Fibroblast of gingiva (primary cell): Measurements from ENCODE around the gene EPAS1.

Experiments used
- DNase-seq: peaks from one replicate; pipeline ENCODE4 v3.0.0-alpha.2; 2011; ENCODE audit warnings: low read depth

Gene EPAS1

DNA sequence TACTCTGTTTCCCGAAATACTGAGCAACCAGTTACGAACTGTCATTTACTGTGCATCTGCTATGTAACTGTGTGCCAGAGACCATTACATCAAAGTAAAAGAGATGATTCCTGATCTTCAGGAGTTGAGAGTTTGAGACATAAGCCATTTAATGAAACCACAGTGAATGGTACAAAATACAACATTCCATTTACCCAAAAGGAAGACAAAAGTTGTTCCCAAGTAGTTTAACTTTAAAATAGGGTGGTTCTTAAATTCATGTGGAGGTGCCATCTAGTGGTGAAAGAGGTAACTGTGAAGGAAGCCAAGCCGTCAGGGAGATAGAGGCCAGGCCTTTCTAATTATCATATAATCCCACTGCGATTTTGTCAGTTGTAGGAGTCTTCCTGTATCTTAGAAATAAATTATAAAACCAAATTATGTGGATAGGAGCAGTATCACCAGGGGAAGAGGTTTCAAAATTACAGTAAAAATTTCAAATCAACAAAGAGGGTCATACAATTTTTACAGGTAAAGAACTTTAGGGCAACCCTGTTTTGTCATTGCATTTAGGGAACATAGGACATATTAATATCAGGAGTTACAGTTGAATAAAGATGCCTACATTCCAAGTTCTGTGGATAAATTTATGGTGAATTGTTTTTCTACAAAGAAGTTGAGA is 67.7 kb downstream of the EPAS1 start:
- DNase-seq: peak; percentile 59

DNA sequence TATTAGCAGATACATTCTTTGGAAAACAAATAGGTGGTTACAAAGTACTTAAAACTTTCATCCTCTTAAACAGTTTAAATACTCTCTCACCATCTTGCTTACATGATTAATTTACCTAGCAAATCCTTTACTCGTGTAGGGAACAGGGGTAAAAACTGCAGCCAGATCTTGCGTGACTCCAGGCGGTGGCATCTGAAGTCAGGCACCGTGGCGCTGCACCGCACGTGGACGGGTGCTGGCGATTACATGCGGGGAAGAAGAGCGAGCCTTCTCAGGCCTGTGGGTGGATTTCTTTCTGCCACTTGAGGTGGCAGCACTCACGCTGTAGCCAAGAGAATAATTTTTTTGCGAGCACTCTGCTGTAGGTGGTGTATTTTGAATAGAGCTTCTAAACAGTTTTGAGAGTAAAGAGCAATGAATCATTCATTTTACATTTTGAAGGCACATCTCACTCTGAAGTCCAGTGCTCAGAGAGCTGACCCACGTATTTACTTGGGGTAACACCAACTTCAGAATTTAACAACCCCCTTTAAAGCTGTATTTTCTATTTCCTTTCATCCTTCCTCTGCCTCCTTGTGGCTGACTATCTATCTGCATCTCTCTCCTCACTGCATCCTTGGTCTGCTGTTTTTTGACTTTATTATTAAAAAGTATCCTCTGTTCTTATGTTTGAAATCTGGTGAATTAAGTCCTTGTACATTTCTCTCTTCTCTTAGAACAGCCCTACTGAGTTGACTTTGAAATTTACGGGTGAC is 68.9 kb downstream of the EPAS1 start:
- DNase-seq: no peak

DNA sequence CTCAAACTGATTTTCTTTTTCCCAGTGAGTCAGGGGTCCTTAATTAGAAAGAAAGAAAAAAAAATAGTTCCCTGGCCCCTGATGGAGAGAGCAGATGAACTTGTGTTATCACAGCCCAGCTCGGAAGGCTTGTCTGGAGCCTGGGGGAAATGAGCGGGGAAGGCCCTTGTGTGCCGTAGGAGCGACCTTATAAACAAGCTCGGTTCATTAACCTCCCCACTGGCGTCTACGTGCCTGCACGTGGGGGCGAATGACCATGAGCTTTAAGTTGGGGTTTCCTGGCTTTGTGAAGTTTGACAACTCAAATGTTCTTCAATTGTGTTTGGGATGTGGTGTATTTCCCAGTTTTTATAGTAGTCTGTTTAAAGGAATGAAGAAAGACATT is 69.5 kb downstream of the EPAS1 start:
- no peak for DNase-seq

DNA sequence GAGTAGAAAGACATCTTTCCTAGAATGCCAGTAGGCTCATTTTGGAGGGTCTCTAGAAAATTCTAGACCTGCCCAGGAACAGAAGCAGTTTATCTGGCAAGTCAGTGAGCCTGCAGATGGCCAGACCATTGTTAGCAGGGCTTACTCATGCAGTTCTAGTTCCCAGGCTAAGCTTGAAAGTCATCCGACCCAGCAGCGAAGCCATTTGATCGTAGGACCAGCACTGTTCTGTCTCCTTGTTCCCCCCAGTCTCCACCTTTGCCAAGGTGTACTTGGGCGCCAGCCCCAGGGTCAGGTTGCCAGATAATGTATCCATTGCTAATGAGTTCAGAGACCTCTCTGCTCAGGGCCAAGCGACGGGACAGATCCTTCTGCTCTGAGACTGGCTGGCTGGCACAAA is 70.1 kb downstream of the EPAS1 start:
- no peak for DNase-seq

DNA sequence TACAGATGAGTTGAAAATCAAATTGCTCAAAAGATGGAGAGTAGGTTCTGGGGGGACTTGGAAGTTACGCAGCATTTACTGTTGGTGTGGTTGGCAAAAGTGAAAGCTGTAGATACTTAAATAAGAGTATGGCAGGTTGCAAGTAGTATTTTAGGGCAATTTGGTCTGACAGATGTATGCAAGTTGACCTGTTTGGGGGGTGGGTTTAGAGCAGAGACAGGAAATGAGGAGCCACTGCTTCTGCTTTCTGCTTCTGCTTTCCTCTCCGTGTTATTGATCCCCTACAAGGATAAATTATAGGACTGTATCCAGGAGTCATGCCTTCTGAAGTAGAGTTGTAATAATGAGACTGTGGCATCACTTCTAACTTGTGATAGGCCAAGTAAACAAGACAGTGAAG is 71.2 kb downstream of the EPAS1 start:
- DNase-seq: no peak

DNA sequence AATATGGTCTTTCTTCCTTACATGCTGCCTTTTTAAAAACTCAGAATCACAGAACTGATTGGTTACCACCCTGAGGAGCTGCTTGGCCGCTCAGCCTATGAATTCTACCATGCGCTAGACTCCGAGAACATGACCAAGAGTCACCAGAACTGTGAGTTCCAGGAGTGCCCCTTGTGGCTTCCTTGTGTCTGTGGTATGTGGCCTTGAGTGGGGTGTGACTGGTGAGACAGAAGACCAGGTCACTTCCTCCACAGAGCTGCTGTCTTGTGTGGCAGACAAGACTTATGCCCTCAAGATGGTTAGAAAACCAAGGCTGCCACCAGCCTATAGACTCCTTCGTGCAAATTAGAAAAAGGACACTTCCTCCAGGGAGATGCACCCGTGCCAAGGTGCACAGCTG is 72.6 kb downstream of the EPAS1 start:
- DNase-seq: no peak

DNA sequence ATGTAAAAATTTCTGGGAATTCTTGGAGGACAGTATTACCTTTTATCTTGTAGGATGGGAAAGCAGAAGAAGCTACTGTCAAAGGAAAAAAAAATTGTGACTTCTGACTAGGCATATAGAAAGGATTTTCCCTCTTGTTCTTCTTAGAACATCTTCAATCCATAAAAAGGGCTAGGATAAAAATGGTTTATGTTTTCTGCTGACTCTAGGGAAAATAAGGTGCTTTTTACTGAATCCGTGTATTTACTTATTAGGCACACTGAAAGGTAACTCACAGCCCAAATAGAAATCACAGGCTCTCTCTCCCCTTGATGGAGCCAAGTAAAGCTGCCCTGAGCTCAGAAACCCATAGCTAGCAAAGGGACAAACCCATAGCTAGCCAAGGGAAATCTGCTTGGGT is 74.6 kb downstream of the EPAS1 start:
- no peak for DNase-seq

DNA sequence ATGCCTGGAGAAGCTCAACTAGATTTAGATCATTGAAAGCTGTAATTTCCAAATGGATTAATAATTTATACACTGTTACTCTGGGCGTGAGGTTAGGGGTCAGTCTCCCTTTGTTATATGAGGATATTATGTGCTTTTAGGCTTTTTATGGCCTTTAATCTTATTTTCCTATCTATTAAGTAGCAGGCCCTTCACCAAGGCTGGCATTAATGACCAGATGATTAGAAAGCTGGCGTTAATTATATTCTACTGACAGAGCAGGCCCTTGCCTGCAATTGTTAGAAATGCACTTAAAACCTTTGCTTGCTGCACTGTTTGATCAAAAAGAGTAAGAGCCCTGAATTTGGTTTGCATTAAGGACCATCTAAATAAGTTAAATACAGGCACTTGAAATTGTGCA is 75.3 kb downstream of the EPAS1 start:
- no peak for DNase-seq

DNA sequence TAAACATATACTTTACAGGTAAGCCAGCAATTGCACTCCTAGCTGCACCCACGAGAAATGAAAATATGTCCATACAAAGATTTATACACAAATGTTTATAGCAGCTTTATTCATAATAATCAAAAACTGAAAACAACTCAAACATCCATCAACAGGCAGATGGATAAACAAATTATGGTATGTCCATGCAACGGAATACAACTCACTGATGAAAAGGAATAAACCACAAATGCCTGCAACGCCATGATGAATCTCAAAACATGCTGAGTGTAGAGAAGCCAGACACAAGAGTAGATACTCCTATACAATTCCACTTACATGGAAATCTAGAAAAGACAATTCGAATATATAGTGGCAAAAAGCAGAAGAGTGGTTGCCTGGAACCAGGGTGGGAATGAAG is 76.0 kb downstream of the EPAS1 start:
- no peak for DNase-seq

DNA sequence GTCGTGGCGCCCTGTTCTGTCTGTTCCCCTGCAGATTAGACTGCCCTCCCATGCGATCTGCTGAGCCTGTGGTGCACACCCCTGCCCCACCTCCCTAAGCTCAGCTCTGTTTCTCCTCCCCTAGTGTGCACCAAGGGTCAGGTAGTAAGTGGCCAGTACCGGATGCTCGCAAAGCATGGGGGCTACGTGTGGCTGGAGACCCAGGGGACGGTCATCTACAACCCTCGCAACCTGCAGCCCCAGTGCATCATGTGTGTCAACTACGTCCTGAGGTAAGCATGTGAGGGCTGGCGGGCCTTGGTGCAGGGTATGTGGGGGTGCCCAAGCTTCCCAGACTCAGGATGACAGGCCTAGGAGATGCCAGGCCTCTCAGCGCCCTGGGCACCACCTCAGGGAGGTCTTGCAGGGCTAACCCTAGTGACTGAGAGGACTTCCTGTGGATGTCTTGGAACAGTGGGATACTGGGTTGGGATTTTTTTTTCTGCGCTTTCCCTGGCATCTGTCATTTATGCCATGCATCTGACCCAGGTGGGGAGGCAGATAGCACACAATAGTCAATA is 78.4 kb downstream of the EPAS1 start:
- no peak for DNase-seq

DNA sequence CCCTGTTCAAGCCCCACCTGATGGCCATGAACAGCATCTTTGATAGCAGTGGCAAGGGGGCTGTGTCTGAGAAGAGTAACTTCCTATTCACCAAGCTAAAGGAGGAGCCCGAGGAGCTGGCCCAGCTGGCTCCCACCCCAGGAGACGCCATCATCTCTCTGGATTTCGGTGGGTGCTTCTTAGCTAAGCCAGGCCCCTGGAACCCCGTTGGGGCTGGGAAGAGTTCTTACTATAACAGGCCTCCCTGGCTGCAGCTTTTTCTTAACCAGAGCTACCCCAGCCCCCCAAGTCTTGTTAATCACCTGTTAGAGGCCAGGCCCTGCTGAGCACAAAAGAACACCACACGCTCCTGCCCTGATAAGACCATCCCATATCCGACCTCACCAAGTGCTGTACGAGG is 79.4 kb downstream of the EPAS1 start:
- no peak for DNase-seq

DNA sequence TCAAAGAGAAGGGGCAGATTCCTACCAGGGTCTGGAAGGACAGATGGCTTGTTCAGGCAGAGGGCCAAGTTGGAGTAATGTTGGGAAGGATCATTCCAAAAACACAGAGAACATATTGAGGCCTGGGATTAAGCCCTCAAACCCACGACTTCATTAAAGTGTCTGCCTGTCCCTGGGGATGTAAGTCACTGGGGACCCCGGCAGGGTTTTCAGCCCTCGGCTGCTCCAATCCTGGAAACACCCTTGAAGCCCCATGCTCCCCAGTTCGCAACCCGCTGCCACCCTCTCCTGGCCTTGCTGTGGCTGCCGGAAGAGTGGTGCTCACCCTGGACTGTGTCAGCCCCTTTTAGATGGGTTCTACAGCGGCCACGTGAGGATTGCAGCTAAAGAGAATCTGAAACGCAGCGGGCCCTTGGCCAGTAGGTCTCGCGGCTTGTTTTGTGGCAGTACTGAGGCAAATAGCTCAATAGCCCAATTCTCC is 79.9 kb downstream of the EPAS1 start:
- no peak for DNase-seq

DNA sequence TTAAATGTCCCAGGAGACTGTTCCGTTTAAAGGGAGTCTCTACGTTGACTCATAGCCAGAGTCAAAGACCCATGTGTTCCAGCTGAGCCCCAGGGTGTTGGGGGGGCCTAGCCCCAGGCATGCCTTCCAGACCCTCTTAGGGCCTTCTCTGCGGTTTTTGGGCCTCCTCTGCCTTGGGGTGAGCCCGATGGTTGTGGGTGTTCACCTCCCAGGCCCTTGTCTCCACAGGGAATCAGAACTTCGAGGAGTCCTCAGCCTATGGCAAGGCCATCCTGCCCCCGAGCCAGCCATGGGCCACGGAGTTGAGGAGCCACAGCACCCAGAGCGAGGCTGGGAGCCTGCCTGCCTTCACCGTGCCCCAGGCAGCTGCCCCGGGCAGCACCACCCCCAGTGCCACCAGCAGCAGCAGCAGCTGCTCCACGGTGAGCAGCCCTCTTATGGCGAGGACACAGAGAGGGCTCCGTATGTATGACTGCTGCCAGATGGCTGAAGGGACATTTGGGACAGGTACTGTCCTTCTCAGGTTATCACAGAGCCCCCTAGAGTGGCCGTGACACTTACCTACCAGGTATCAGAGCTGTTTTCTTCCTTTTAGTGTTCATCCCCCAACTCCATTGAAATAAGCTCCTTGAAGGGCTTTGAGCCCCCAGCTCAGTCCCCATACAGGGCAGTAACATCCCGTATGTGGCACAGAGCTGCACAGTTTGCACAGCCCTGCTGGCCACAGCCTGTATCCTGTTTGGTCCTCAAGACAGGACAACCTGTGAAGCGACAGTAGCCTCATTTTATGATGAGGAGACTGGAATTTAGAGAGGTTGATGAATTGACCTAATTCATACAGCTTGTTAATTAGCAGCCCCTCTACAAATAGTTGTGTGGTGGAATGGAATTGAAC is 80.7 kb downstream of the EPAS1 start:
- DNase-seq: no peak

DNA sequence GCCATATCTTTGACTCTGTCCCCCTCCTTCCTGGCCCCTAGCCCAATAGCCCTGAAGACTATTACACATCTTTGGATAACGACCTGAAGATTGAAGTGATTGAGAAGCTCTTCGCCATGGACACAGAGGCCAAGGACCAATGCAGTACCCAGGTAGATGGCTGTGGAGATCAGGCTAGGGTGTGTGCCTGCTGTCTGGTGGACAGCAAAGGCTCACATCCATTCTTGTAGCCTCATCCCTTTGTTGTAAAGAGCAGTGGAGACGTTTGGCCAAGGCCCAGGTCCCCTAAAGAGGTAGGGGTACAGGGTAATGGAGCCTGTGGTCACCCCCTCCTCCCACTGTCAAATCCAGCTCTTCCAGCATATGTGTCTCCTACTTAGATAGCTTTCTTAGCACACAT is 81.4 kb downstream of the EPAS1 start:
- no peak for DNase-seq

DNA sequence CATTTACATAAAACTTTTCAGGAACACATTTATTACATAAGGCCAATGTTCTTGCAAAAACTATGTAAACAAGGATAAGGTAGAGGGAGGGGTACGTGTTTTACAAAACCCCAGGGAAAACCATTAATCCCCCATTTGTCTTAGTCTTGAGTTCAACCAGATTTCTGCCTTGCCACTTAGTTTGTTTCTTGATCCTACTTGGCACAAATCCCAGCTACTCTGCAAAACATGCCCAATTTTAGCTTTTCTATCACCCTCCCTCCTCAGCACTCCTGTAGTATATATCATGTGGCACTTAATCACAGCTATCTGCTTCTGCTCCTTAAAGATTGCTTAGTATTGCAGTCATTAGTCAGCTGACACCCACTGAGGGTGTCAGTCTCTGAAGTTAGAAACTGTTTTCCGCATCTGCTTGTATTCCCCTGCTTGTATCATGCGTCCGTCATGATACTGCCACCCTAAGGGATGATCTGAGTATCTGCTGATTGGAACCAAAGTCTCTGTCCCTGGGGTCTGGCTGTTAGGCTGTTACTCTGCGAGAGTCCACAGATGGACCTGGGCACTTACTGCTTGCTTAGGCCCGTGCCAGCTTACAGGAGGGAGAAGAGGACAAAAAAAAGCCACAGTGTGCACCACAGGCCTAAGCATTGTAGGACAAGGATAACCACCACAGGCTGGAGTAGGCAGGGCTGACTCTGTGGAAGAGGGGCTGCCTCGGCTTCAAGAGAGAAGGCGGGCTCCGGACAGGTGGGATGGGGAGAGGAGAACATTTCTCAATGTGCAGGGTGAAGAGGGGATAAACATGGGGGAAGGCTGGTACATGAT is 82.2 kb downstream of the EPAS1 start:
- peak; percentile 69 for DNase-seq

DNA sequence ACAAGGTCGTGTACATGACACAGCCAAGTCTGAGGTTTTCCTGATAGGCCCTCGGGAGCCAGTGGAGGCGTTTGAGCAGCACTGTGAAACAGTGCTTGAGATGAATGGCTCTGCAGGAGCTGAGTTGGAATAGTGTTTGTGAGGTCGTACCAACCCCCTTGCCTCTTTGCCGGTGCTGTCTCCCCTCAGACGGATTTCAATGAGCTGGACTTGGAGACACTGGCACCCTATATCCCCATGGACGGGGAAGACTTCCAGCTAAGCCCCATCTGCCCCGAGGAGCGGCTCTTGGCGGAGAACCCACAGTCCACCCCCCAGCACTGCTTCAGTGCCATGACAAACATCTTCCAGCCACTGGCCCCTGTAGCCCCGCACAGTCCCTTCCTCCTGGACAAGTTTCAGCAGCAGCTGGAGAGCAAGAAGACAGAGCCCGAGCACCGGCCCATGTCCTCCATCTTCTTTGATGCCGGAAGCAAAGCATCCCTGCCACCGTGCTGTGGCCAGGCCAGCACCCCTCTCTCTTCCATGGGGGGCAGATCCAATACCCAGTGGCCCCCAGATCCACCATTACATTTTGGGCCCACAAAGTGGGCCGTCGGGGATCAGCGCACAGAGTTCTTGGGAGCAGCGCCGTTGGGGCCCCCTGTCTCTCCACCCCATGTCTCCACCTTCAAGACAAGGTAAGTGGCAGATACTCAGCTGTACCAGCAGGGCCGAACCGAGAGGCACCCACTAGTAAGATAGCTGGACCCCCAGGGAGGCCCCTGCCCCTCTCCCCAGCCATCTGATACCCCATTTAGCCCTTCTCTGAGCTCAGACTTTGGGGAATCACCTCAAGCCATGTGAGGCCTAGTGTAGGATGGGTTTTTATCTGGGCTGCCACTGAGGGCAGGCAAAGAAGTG is 83.1 kb downstream of the EPAS1 start:
- no peak for DNase-seq

DNA sequence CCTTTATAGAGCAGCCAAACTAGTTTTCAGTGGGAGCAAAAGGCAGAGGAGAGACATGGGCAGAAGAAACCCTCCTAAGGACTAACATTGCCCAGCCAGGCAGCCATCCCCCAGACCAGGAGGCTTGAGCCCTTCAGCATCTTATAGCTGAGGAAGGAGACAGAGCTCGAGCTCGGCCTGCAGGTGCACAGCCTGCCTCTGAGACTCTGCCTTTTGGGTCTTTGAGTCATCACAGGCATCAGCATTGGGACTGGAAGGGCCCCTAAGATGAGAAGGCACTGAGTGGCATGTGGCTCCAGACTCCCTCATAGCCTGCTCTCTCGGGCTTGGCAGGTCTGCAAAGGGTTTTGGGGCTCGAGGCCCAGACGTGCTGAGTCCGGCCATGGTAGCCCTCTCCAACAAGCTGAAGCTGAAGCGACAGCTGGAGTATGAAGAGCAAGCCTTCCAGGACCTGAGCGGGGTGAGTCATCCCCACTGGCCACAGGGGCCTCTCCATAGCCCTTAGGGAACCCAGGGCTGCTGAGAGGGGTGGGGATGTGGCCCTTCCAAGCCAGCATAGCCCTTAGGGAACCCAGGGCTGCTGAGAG is 84.1 kb downstream of the EPAS1 start:
- no peak for DNase-seq

DNA sequence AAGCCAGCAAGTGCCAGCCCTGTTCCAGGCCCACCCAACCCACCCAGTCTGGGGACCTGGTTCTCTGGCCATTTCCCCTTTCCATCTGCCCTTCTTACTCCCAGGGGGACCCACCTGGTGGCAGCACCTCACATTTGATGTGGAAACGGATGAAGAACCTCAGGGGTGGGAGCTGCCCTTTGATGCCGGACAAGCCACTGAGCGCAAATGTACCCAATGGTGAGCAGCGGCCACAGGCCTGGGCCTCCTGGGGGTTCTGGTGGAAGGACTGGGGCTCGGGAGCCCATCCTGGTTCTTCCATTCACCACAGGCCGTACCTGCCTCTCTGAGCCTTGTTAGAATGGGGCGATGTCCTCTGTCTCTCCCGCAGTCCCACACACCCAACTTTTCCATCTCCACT is 84.7 kb downstream of the EPAS1 start:
- DNase-seq: no peak

DNA sequence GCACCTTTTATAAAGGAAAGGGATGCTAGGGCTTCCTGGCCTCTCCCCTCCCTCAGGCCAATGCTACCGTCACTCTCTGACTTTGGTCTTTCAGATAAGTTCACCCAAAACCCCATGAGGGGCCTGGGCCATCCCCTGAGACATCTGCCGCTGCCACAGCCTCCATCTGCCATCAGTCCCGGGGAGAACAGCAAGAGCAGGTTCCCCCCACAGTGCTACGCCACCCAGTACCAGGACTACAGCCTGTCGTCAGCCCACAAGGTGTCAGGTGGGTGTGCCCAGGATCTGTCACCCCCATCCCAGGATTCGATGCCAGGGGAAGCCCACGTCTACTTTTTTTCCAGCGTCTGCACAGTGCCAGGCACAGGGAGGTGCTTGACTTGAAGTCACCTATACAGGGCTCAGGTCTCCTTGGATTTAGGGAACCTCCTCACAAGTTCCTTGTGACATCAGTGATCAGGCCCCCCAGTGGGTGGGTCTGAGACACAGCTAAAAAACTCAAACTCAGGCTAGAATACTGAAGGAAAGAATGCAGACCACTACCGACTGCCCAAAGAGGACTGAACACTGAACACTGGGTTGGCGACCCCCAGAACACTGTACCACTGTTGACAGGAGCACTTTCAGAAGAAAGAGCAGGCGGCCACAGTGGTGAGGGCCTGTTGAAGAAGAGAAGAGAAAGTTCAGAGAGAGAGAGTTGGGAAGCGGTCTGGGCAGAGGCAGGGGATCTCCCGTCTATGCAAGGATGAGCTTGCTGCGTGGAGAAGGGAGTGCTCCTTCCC is 85.3 kb downstream of the EPAS1 start:
- DNase-seq: no peak

DNA sequence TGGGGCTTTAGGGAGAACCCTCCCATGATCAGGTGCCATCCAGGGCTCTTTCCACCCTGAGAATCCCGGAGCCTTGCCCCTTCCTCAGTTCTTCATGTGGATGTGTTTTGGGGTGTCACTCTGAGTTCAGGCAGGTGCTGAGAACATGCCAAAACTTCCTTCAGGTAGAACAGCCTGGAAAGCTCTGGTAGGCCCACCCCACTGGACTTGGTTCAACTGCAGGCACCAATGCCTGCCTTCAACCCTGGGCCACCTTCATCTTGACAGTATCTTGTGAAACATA is 85.8 kb downstream of the EPAS1 start:
- DNase-seq: no peak
